WI38 (cell line): ENCODE data around the gene CELSR1.
"Not testable (repeated sequence)": the region's sequence is repeated elsewhere in the genome, so short reads cannot be mapped to it uniquely, and the experiment has no call there.

Source experiments
- H3K4me3 ChIP-seq: 2 replicates; pipeline ENCODE4 v1.5.1; 2011; ENCODE audit warnings: low read depth, mild to moderate bottlenecking, control low read depth, low read length
- CTCF ChIP-seq: IDR thresholded peaks from 2 replicates; pipeline ENCODE4 v1.5.1; 2012; ENCODE audit warnings: low read depth, mild to moderate bottlenecking, control low read depth, low read length

Gene CELSR1

GRCh38 chr22:46322711-46323110 is 214.7 kb downstream of the CELSR1 start:
- no peak for TF ChIP-seq CTCF
- H3K4me3 ChIP-seq: no peak overlapping the region

GRCh38 chr22:46320716-46321386 is 216.6 kb downstream of the CELSR1 start:
- no peak overlapping the region for H3K4me3 ChIP-seq
- TF ChIP-seq CTCF: no peak

- H3K4me3 ChIP-seq: no peak overlapping the region
- no peak for TF ChIP-seq CTCF
Measured at GRCh38 chr22:46320166-46320710, 217.2 kb downstream of the CELSR1 start.

- H3K4me3 ChIP-seq: no peak overlapping the region
- no peak for TF ChIP-seq CTCF
Measured at GRCh38 chr22:46319319-46319718, 218.1 kb downstream of the CELSR1 start.

- H3K4me3 ChIP-seq: no peak overlapping the region
- no peak for TF ChIP-seq CTCF
Measured at GRCh38 chr22:46318576-46318975, 218.8 kb downstream of the CELSR1 start.

GRCh38 chr22:46317646-46318045 is 219.8 kb downstream of the CELSR1 start:
- no peak for TF ChIP-seq CTCF
- H3K4me3 ChIP-seq: no peak overlapping the region

- no peak overlapping the region for H3K4me3 ChIP-seq
- no peak for TF ChIP-seq CTCF
Measured at GRCh38 chr22:46315976-46316375, 221.4 kb downstream of the CELSR1 start.

- H3K4me3 ChIP-seq: not testable (repeated sequence)
Measured at GRCh38 chr22:46312848-46313247, 224.6 kb downstream of the CELSR1 start.
